ENCODE results near the gene APOA5. TPM values are rescaled to one million over a fixed set of nuclear protein-coding genes. Genes with fewer than 3 reads are reported as not detected.

APOA5 gene, protein sequence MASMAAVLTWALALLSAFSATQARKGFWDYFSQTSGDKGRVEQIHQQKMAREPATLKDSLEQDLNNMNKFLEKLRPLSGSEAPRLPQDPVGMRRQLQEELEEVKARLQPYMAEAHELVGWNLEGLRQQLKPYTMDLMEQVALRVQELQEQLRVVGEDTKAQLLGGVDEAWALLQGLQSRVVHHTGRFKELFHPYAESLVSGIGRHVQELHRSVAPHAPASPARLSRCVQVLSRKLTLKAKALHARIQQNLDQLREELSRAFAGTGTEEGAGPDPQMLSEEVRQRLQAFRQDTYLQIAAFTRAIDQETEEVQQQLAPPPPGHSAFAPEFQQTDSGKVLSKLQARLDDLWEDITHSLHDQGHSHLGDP
- not detected for total RNA-seq

DNA sequence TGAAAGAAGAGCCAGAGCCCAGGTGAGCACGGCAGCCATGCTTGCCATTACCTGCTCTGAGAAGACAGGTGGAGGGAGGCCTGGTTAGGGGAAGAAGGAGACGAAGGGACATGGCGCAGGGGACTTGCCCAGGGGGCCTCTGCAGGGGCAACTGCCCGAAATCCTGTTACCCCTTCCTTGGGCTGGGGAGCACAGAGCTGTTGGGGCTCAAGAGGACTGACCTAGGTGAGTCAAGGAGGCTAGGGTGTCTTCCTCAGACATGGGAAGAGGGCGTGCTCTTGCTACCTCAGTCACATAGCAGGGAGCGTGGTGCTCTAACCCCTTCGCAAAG is at the start of gene APOA5:
Gene APOA5, minus strand, starts transcription at position 67 of the 331 bp plus-strand sequence. Its CDS starts 19 bp downstream, at position 48.
- Histone ChIP-seq H3K4me1 (peaks cover 0 to 22% of the 10 kb centered on the region in 2 donors), H3K4me3 (peak within 1 kb of the TSS in 1 of 2 donors; percentile 27), H3K36me3 (no peaks in the 10 kb centered on the region), H3K9me3 (no peaks in the 10 kb centered on the region), H3K27ac (no peak within 1 kb of the TSS), H3K27me3 (no peaks in the 10 kb centered on the region)
- TF ChIP-seq, protein P1, sequence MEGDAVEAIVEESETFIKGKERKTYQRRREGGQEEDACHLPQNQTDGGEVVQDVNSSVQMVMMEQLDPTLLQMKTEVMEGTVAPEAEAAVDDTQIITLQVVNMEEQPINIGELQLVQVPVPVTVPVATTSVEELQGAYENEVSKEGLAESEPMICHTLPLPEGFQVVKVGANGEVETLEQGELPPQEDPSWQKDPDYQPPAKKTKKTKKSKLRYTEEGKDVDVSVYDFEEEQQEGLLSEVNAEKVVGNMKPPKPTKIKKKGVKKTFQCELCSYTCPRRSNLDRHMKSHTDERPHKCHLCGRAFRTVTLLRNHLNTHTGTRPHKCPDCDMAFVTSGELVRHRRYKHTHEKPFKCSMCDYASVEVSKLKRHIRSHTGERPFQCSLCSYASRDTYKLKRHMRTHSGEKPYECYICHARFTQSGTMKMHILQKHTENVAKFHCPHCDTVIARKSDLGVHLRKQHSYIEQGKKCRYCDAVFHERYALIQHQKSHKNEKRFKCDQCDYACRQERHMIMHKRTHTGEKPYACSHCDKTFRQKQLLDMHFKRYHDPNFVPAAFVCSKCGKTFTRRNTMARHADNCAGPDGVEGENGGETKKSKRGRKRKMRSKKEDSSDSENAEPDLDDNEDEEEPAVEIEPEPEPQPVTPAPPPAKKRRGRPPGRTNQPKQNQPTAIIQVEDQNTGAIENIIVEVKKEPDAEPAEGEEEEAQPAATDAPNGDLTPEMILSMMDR (IDR thresholded peaks at IDR 0.05), result no peak
- no peak for DNase-seq (ENCODE audit: low spot score)

- Histone ChIP-seq H3K27me3 (no peaks in the 10 kb centered on the region), H3K36me3 (peaks cover 18% of the 10 kb centered on the region), H3K4me1 (peaks cover 0 to 25% of the 10 kb centered on the region in 2 donors), H3K9me3 (no peaks in the 10 kb centered on the region), H3K4me3 (no peak overlapping the region), H3K27ac (no peak overlapping the region)
- no peak for DNase-seq (ENCODE audit: low spot score)
- TF ChIP-seq, protein P1 (IDR thresholded peaks at IDR 0.05), result no peak
Measured at GRCh38 chr11:116840746-116841296, 49.1 kb upstream of the APOA5 start.

GRCh38 chr11:116840224-116840745 is 48.6 kb upstream of the APOA5 start:
- H3K4me1 ChIP-seq, result peaks cover 0 to 30% of the 10 kb centered on the region in 2 donors

GRCh38 chr11:116838321-116839084 is 46.8 kb upstream of the APOA5 start:
- Histone ChIP-seq H3K36me3 (peaks cover 6% of the 10 kb centered on the region), H3K4me1 (peaks cover 0 to 38% of the 10 kb centered on the region in 2 donors), H3K4me3 (no peak overlapping the region), H3K9me3 (no peaks in the 10 kb centered on the region), H3K27ac (no peak overlapping the region), H3K27me3 (no peaks in the 10 kb centered on the region)
- DNase-seq (ENCODE audit: low spot score), result no peak
- TF ChIP-seq, protein P1 (IDR thresholded peaks at IDR 0.05), result no peak

More at GRCh38 chr11:116840224-116840745, 48.6 kb upstream of the APOA5 start:
- TF ChIP-seq, protein P1 (IDR thresholded peaks at IDR 0.05), result peak in 1 of 2 donors; percentile 40
- Histone ChIP-seq H3K4me3 (no peak overlapping the region), H3K27me3 (no peaks in the 10 kb centered on the region), H3K27ac (no peak overlapping the region), H3K36me3 (peaks cover 14% of the 10 kb centered on the region), H3K9me3 (no peaks in the 10 kb centered on the region)
- DNase-seq (ENCODE audit: low spot score), result no peak

DNA sequence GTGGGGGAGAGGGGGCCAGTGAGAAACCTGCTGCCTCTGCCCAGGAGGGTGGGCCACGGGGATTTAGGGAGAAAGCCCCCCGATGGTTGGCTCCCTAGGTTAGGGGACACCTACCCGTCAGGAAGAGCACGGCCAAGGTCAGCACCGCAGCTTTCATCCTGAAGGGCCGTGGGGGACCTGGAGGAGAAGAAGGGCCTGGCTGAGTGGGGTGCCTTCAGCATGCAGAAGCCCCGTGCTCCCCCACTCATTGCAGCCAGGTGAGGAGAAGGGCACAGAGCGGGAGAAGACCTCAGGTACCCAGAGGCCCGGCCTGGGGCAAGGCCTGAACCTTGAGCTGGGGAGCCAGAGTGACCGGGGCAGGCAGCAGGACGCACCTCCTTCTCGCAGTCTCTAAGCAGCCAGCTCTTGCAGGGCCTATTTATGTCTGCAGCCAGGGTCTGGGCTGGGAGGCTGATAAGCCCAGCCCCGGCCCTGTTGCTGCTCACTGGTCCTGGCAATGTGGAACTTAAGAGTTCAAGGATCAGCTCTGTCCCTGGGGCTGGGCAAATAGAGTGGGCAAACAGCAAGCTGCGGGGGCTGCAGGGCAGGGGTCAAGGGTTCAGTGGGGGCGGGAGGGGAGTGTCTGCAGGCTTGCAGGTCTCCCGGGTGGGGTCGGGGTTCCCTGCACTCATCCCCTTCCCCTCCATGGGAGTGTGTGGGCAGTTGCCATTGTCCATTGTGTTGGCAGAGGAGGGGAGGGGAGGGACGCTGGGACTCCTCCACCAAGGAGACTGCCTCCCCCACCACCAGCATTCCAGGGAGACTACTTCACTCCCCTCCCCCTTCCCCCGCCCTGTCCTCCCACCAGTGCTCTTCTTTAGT is 45.8 kb upstream of the APOA5 start, which contains the start of gene APOA1:
Gene APOA1, minus strand, starts transcription at position 392 of the 861 bp plus-strand sequence. Its CDS starts 235 bp downstream, at position 157.
- no peak for DNase-seq (ENCODE audit: low spot score)
- H3K27ac ChIP-seq, result peak within 1 kb of the TSS; percentile 73 to 76
- TF ChIP-seq, protein P1 (IDR thresholded peaks at IDR 0.05), result no peak
- no peak within 1 kb of the TSS for H3K4me3 ChIP-seq
- peaks cover 0 to 38% of the 10 kb centered on the region in 2 donors for H3K4me1 ChIP-seq
- no peaks in the 10 kb centered on the region for H3K9me3 ChIP-seq
- no peaks in the 10 kb centered on the region for H3K36me3 ChIP-seq
- H3K27me3 ChIP-seq, result no peaks in the 10 kb centered on the region
